ENCODE results near the gene STXBP5L. TPM values are rescaled to one million over a fixed set of nuclear protein-coding genes. Genes with fewer than 3 reads are reported as not detected.

The STXBP5L gene
- total and polyA plus RNA-seq, 8 donors: 0.11 to 1.5 (median 0.54) TPM

DNA sequence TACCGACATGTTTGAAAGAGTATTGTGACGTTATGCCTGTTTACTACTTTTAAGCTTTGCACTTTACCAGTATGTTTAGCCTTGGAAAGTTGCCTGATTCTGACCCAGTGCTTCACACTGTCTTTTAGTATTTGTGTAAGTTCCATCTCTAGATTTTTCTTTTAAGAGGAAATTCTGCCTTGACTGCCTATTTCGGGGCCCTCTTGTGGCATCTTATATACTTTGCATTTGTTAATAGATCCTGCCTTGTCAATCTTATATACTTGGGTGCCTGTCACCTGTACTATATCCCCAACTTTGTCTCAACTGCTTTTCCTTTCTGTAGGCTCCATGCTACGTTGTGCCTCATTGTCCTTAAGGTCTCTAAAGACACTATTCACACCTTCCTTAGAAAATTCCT, 244.6 kb downstream of the STXBP5L start:
- intact Hi-C loops (cut with DNase I): no loop called here
- Histone ChIP-seq H3K27me3 (no peaks in the 10 kb centered on the region), H3K4me1 (no peaks in the 10 kb centered on the region), H3K9me3 (no peaks in the 10 kb centered on the region), H3K4me3 (no peak overlapping the region), H3K36me3 (no peaks in the 10 kb centered on the region), H3K27ac (no peak overlapping the region)
- FAIRE-seq (no peak), DNase-seq (no peak), ATAC-seq (no peak)
- WGBS, 2 donors: 38 to 49% methylated on average over 4 of the region's 4 CpGs
- no peak for TF ChIP-seq CTCF (IDR thresholded peaks at IDR 0.05)

DNA sequence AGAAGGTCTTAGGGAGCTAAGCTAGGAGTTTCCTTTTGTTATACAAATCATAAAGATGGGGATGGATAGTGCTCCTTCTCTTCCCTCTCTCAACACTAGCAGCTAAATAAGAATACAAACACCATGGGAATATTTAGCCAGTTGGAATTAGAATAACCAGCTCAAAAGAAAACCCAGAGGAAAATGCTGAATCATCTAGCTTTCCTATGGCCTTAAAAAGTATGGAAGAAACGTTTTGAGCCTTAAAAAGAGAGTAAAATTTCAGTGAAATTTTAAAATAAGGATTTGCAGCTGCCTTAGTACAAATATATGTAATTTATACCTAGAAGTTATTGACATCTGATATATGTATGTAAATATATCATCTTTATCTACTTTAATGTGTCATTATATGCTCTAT, 245.8 kb downstream of the STXBP5L start:
- no peak for TF ChIP-seq CTCF (IDR thresholded peaks at IDR 0.05)
- FAIRE-seq: no peak
- Histone ChIP-seq H3K27ac (no peak overlapping the region), H3K4me3 (no peak overlapping the region), H3K36me3 (no peaks in the 10 kb centered on the region), H3K27me3 (no peaks in the 10 kb centered on the region), H3K4me1 (no peaks in the 10 kb centered on the region), H3K9me3 (no peaks in the 10 kb centered on the region)
- no peak for ATAC-seq
- intact Hi-C loops (cut with DNase I): no loop called here
- no peak for DNase-seq
- WGBS, 2 donors: 9% methylated on average over 1 of the region's 1 CpG

DNA sequence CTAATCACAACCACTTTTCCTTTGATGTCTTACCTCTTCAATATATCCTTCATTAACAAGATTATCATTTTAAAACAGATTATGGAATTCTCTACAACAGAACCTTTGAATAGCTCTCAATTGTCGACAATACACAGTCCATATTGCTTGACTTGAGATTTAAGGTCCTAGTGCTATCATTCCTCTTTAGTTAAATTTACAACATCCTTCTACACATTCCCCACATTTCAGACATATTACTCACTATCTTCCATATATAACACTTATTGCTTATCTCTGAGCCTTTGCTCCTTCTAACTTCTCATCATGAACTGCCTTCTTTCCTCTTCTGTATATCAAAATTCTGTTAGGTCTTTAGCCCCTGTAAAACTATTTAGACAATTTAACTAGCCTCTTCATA, 247.0 kb downstream of the STXBP5L start:
- intact Hi-C loops (cut with DNase I): no loop called here
- H3K36me3 ChIP-seq: no peaks in the 10 kb centered on the region
- H3K4me3 ChIP-seq: no peak overlapping the region
- H3K9me3 ChIP-seq: no peaks in the 10 kb centered on the region
- H3K27ac ChIP-seq: no peak overlapping the region
- no peak for TF ChIP-seq CTCF (IDR thresholded peaks at IDR 0.05)
- no peak for DNase-seq
- no peak for ATAC-seq
- H3K4me1 ChIP-seq: no peaks in the 10 kb centered on the region
- FAIRE-seq: no peak
- no peaks in the 10 kb centered on the region for H3K27me3 ChIP-seq
- 81 to 87% methylated on average over 1 of the region's 1 CpG for WGBS, 2 donors

DNA sequence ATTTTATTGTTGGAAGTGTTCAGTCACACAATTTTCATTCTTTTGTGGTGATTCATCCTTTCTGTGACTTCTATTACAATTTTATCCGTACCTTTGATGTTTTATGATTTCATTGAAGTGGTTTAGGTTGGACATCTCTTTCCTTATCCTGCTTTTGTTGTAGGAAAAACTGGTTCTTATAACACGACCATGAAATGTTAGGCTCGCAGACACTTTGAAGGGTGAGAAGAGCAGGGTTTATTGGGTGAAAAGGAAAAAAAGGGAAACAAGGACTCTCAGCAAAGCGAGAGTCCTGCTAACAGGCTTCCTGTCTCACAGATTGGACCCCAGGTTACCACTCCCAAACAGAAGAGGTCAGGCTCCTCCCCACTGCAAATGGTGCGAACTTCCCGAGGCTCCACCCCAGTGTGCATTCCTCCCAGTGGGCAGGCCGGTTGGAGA, 257.4 kb downstream of the STXBP5L start:
- DNase-seq (no peak), FAIRE-seq (no peak), ATAC-seq (no peak)
- no peak for TF ChIP-seq CTCF (IDR thresholded peaks at IDR 0.05)
- no peak overlapping the region for H3K27ac ChIP-seq
- no peaks in the 10 kb centered on the region for H3K9me3 ChIP-seq
- H3K27me3 ChIP-seq: no peaks in the 10 kb centered on the region
- no peaks in the 10 kb centered on the region for H3K4me1 ChIP-seq
- H3K36me3 ChIP-seq: no peaks in the 10 kb centered on the region
- H3K4me3 ChIP-seq: no peak overlapping the region
- WGBS, 2 donors: 57 to 67% methylated on average over 7 of the region's 7 CpGs
- intact Hi-C loops (cut with DNase I): no loop called here

DNA sequence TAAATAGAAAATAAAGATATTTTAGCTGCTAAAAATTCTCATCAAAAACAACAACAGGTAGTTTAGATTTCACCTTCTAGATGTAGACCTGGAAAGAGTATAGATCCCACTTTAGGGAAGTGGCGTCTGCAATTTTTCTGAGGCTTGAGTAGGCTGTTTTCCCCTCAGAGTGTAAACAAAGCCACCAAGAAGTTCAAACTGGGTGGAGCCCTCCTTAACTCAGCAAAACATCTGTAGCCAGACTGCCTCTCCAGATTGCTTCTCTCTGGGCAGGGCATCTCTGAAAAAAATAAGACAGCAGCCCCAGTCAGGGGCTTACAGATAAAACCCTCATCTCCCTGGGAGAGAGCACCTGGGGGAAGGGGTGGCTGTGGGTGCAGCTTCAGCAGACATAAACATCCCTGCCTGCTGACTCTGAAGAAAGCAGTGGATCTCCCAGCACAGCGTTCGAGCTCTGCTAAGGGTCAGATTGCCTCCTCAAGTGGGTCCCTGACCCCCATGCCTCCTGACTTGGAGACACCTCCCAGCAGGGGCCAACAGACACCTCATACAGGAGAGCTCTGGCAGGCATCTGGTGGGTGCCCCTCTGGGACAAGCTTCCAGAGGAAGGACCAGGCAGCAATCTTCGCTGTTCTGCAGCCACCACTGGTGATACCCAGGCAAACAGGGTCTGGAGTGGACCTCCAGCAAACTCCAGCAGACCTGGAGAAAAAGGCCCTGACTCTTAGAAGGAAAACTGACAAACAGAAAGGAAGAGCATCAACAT, 259.6 kb downstream of the STXBP5L start:
- no peak for ATAC-seq
- 42 to 61% methylated on average over 4 of the region's 4 CpGs for WGBS, 2 donors
- Histone ChIP-seq H3K27me3 (no peaks in the 10 kb centered on the region), H3K4me3 (no peak overlapping the region), H3K36me3 (no peaks in the 10 kb centered on the region), H3K4me1 (no peaks in the 10 kb centered on the region), H3K9me3 (no peaks in the 10 kb centered on the region), H3K27ac (no peak overlapping the region)
- no peak for DNase-seq
- no peak for TF ChIP-seq CTCF (IDR thresholded peaks at IDR 0.05)
- FAIRE-seq: no peak
- intact Hi-C loops (cut with DNase I): no loop called here

Measured in pancreas (tissue), 10 donors.